SJCRH30 (cell line): ENCODE results near the gene MTMR11. TPM values are rescaled to one million over a fixed set of nuclear protein-coding genes. Genes with fewer than 3 reads are reported as not detected.
"Not testable (repeated sequence)": the region's sequence is repeated elsewhere in the genome, so short reads cannot be mapped to it uniquely, and the experiment has no call there.

Source experiments
- DNase-seq, 2 experiments: peaks; one replicate each; pipeline ENCODE4 v3.0.0-alpha.2; 2015 to 2020
- H3K27ac ChIP-seq: fragments of 250-450 bp; sonication (Bioruptor Pico); 2 replicates; pipeline ENCODE4 v1.5.1; 2020; ENCODE audit warnings: mild to moderate bottlenecking, moderate library complexity
- H3K27me3 ChIP-seq: fragments of 250-450 bp; sonication (Bioruptor Pico); 2 replicates; pipeline ENCODE4 v1.5.1; 2020; ENCODE audit warnings: mild to moderate bottlenecking, moderate library complexity
- H3K36me3 ChIP-seq: fragments of 250-450 bp; sonication (Bioruptor Pico); 2 replicates; pipeline ENCODE4 v1.5.1; 2020; ENCODE audit warnings: mild to moderate bottlenecking, moderate library complexity
- H3K4me1 ChIP-seq: fragments of 250-450 bp; sonication (Bioruptor Pico); 2 replicates; pipeline ENCODE4 v1.5.1; 2020; ENCODE audit warnings: mild to moderate bottlenecking, moderate library complexity
- H3K4me3 ChIP-seq: fragments of 250-450 bp; sonication (Bioruptor Pico); 2 replicates; pipeline ENCODE4 v1.5.1; 2020; ENCODE audit warnings: mild to moderate bottlenecking, moderate library complexity
- H3K9me3 ChIP-seq: fragments of 250-450 bp; sonication (Bioruptor Pico); replicated peaks from 2 replicates; pipeline ENCODE4 v1.5.1; 2020; ENCODE audit warnings: mild to moderate bottlenecking, moderate library complexity
- total RNA-seq: library from RNA; depleted of rRNA; stranded (reverse); fragments of >200 nt; shearing (Covaris generic); gene quantifications from 2 replicates; pipeline ENCODE4 v1.2.3, GENCODE V29; 2014

Gene MTMR11
- total RNA-seq, 1 experiment from 2014 or later = 3.0 TPM

- peak within 1 kb of the TSS; percentile 78 for H3K27ac ChIP-seq
- H3K9me3 ChIP-seq = no peaks in the 10 kb centered on the region
- H3K4me1 ChIP-seq = no peaks in the 10 kb centered on the region
- no peaks in the 10 kb centered on the region for H3K27me3 ChIP-seq
- peak; percentile 90 to 92 for DNase-seq
- H3K4me3 ChIP-seq = peak within 1 kb of the TSS; percentile 73
- H3K36me3 ChIP-seq = no peaks in the 10 kb centered on the region
These were observed 37.0 kb downstream of the MTMR11 start, which contains the start of gene BOLA1 for GRCh38 chr1:149899460-149900284. Gene BOLA1 (plus strand): TSS chr1:149899568. CDS start chr1:149900060, 492 bp downstream.

DNA sequence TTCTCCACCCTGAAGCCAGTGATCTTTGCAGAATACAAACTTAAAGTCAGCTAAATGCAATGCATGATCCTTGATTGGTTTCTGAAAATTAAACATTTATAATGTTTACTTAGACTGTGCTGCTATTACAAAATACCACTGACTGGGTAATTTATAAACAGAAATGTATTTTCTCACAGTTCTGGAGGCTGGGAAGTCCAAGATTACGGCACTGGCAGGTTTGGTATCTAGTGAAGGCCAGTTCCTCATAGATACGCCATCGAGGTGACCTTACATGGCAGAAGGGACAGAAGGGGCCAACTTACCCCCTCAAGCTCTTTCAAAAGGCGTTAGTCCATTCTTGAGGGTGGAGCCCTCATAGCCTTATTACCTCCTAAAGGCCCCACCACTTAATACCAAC, 40.1 kb downstream of the MTMR11 start:
- Histone ChIP-seq H3K4me1 (no peaks in the 10 kb centered on the region), H3K4me3 (no peak overlapping the region), H3K36me3 (no peaks in the 10 kb centered on the region), H3K27me3 (no peaks in the 10 kb centered on the region), H3K9me3 (no peaks in the 10 kb centered on the region), H3K27ac (no peak overlapping the region)
- no peak for DNase-seq

DNA sequence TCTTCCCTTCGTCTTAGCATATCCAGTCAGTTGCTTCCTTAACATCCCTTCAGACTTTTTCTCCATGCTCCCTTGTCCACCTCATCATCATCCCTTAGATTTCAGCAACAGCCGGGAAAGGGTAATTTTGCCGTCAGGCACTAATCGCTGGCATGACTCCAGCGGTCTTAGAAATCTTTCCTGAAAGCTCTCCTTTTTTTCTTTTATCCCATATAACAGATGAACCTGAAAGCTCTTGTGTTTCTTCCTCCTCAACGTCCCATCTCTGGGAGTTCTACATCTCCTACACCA, 47.7 kb downstream of the MTMR11 start:
- Histone ChIP-seq H3K27ac (peak overlapping the region; percentile 98), H3K4me1 (no peaks in the 10 kb centered on the region; the same call in 1 of the 2 replicates), H3K4me3 (peak overlapping the region; percentile 75), H3K9me3 (no peaks in the 10 kb centered on the region), H3K36me3 (no peaks in the 10 kb centered on the region), H3K27me3 (no peaks in the 10 kb centered on the region; the same call in 1 of the 2 replicates)
- peak; percentile 36 to 68 for DNase-seq

GRCh38 chr1:149888247-149888998, 48.3 kb downstream of the MTMR11 start:
- Histone ChIP-seq H3K4me3 (peak overlapping the region; percentile 75), H3K9me3 (no peaks in the 10 kb centered on the region), H3K27ac (peak overlapping the region; percentile 98), H3K27me3 (no peaks in the 10 kb centered on the region; the same call in 1 of the 2 replicates), H3K4me1 (no peaks in the 10 kb centered on the region; the same call in 1 of the 2 replicates), H3K36me3 (no peaks in the 10 kb centered on the region)
- DNase-seq = peak; percentile 83 to 90

DNA sequence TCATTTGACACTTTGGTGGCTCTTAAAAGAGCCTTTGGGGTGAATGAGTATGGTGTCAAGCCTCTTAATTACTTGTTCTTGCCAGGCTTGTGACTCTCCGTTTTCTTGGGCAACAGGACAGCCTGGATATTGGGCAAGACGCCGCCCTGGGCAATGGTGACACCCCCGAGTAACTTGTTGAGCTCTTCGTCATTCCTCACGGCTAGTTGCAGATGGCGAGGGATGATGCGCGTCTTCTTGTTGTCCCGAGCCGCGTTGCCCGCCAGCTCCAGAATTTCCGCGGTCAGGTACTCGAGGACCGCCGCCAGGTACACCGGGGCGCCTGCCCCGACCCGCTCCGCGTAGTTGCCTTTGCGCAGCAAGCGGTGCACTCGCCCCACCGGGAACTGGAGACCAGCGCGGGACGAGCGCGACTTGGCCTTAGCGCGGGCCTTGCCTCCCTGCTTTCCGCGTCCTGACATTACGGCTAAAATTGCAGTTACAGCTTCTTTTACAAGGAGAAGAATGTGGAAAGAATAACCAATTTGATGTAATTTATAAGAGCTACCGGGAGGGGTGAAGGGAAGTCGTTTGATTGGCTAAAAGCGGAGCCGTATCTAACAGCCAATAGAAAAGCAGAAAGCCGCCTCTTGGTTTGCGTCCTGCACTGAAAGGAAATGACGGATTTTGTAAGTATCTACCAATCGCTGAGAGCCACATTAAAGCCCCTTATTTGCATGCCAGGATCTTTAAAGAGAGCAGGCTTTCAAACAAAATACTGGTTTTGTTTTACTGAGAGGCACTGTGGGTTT, 49.0 kb downstream of the MTMR11 start:
- DNase-seq = peak; percentile 87 to 95
- H3K4me1 ChIP-seq = no peaks in the 10 kb centered on the region; the same call in 1 of the 2 replicates
- peak overlapping the region; percentile 98 for H3K27ac ChIP-seq
- H3K9me3 ChIP-seq = no peaks in the 10 kb centered on the region
- no peaks in the 10 kb centered on the region; the same call in 1 of the 2 replicates for H3K27me3 ChIP-seq
- no peaks in the 10 kb centered on the region for H3K36me3 ChIP-seq
- H3K4me3 ChIP-seq = peak overlapping the region; percentile 75

DNA sequence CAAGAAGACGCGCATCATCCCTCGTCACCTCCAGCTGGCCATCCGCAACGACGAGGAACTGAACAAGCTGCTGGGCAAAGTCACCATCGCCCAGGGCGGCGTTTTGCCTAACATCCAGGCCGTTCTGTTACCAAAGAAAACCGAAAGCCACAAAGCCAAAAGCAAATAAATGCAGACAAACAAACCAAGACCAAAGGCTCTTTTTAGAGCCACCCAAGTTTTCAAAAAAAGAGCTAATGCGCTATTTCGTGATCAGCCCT, 49.6 kb downstream of the MTMR11 start:
- not testable (repeated sequence) for H3K9me3 ChIP-seq, DNase-seq, H3K4me1 ChIP-seq, H3K36me3 ChIP-seq, H3K27me3 ChIP-seq
- peak overlapping the region; percentile 75 for H3K4me3 ChIP-seq
- H3K27ac ChIP-seq = peak overlapping the region; percentile 98

GRCh38 chr1:149886396-149887195, 50.1 kb downstream of the MTMR11 start:
- Histone ChIP-seq H3K27ac (peak overlapping the region; percentile 98), H3K4me3 (peak overlapping the region; percentile 75), H3K27me3 (no peaks in the 10 kb centered on the region; the same call in 1 of the 2 replicates), H3K36me3 (no peaks in the 10 kb centered on the region), H3K4me1 (no peaks in the 10 kb centered on the region; the same call in 1 of the 2 replicates), H3K9me3 (no peaks in the 10 kb centered on the region)
- DNase-seq = peak; percentile 93 to 98

- DNase-seq, H3K9me3 ChIP-seq, H3K27me3 ChIP-seq, H3K36me3 ChIP-seq, H3K4me1 ChIP-seq: not testable (repeated sequence)
- Histone ChIP-seq H3K27ac (peak overlapping the region; percentile 98), H3K4me3 (peak overlapping the region; percentile 75)
These were observed 50.6 kb downstream of the MTMR11 start for GRCh38 chr1:149886121-149886395.

DNA sequence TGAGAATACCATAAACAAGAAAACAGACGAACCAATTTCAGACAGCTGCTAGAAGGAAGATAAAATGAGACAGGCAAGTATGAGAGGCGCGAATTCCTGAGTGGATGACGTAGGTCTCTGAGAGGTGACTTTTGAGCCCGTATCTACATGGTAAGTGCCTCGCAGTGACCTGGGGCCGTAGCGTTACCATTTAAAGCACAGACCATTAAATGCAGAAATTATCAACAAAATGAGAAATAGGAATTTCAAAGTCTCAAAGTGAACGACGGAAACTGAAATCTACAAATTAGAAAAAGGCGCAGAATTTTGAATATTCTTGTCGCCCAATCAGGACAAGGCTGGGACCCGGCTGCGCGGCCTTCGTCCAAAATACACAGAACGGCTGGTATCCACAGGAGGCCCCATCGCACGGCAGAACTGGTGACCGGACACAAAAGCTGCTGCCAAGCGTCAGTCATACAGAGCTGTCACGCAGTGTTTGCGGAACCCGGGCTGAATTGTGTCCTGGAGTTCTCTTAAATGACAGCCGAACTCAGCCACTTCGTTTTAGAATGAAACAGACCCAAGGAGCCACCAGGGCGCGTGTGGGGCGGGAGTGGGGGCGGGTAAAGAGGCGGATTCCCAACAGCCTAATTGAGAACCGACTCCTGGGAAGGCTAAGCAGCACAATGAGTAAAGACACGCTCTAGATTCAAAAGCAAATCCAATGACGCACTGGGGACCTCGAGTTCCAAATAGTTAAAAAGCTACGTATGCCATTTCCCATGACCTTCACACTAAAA, 51.1 kb downstream of the MTMR11 start:
- peak; percentile 87 to 89 for DNase-seq

GRCh38 chr1:149884433-149885338, 52.0 kb downstream of the MTMR11 start:
- peak overlapping the region; percentile 98 for H3K27ac ChIP-seq
- H3K36me3 ChIP-seq = no peaks in the 10 kb centered on the region
- H3K4me3 ChIP-seq = peak overlapping the region; percentile 75
- no peaks in the 10 kb centered on the region; the same call in 1 of the 2 replicates for H3K27me3 ChIP-seq
- H3K4me1 ChIP-seq = no peaks in the 10 kb centered on the region; the same call in 1 of the 2 replicates
- no peaks in the 10 kb centered on the region for H3K9me3 ChIP-seq
- DNase-seq = peak; percentile 61 to 76

More for the DNA sequence above, 51.1 kb downstream of the MTMR11 start:
- no peaks in the 10 kb centered on the region; the same call in 1 of the 2 replicates for H3K4me1 ChIP-seq
- no peaks in the 10 kb centered on the region; the same call in 1 of the 2 replicates for H3K27me3 ChIP-seq
- peak overlapping the region; percentile 98 for H3K27ac ChIP-seq
- no peaks in the 10 kb centered on the region for H3K36me3 ChIP-seq
- no peaks in the 10 kb centered on the region for H3K9me3 ChIP-seq
- peak overlapping the region; percentile 75 for H3K4me3 ChIP-seq

DNA sequence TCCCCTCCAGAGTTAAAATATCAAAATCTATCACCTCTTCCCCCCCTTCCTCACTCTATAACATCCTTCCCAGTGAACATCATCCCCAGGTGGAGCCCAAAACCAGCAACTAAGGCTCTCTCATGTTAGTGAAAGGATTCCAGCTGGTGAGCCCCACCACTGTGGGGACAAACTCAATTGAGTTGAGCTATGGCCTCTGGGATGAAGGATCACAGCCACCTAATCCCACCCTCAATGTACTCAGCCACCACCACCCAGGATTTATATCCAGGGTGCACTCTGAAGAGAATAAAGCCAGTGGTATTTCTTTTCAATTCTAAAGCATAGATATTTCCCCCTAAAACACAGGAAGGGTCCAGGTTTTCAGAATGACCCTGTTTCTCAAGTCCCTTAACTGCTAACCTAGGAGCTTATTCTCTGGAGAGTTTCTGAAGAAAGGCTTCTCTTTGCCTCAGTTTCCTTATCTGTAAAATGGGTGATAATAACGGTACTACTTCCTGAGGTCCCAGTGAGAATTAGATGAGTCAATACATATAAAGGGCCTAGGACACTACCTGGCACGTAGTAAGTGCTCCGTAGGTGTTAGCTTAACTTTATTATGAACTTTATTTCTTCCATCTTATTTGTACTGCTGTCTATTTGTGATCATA, 53.0 kb downstream of the MTMR11 start:
- DNase-seq = no peak
- no peaks in the 10 kb centered on the region; the same call in 1 of the 2 replicates for H3K4me1 ChIP-seq

DNA sequence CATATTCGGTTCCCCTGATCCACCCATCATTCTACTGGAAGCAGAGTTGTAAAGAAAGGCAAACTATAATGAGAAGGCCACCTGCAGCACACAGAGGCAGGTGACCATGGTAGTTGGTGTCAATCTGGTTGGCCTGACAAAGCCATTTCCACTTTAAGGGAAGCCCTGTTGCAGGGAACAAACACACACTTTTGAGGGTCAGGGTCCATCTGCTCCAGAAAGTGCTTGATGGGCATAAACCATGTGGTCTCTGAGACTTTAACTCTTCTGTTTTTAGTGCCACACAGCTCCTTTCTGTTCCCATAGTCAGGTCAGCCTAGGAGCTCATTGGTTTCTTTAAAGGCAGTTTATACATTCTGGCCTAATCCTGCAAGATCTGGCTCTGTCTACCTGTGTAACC, 54.8 kb downstream of the MTMR11 start:
- H3K27me3 ChIP-seq = no peaks in the 10 kb centered on the region; the same call in 1 of the 2 replicates
- H3K27ac ChIP-seq = no peak overlapping the region
- H3K9me3 ChIP-seq = no peaks in the 10 kb centered on the region
- DNase-seq = no peak
- H3K4me1 ChIP-seq = no peaks in the 10 kb centered on the region; the same call in 1 of the 2 replicates
- H3K4me3 ChIP-seq = no peak overlapping the region
- no peaks in the 10 kb centered on the region for H3K36me3 ChIP-seq

More for the DNA sequence above, 53.0 kb downstream of the MTMR11 start:
- H3K36me3 ChIP-seq = no peaks in the 10 kb centered on the region
- H3K9me3 ChIP-seq = no peaks in the 10 kb centered on the region
- H3K4me3 ChIP-seq = peak overlapping the region; percentile 75; the same call in 1 of the 2 replicates
- H3K27ac ChIP-seq = no peak overlapping the region; the same call in 1 of the 2 replicates
- H3K27me3 ChIP-seq = no peaks in the 10 kb centered on the region; the same call in 1 of the 2 replicates
